ENCODE results near the gene TCAP.

Gene TCAP

GRCh38 chr17:39695089-39695474 is 29.9 kb downstream of the TCAP start:
- TF ChIP-seq REST (IDR thresholded peaks at IDR 0.05; ENCODE audit: low read depth), result no peak
- TF ChIP-seq EGR1 (IDR thresholded peaks at IDR 0.05), result no peak
- TF ChIP-seq TEAD4 (IDR thresholded peaks at IDR 0.05), result no peak

- TF ChIP-seq MAX (IDR thresholded peaks at IDR 0.05) (no peak), TCF12 (IDR thresholded peaks at IDR 0.05; ENCODE audit: low read depth) (no peak), TAF1 (IDR thresholded peaks at IDR 0.05; ENCODE audit: low read depth) (no peak), CEBPB (IDR thresholded peaks at IDR 0.05) (no peak), USF1 (IDR thresholded peaks at IDR 0.05) (no peak), FOXM1 (IDR thresholded peaks at IDR 0.05; ENCODE audit: borderline replicate concordance, low read depth) (no peak), ZBTB7A (IDR thresholded peaks at IDR 0.05; ENCODE audit: low read depth) (no peak), EGR1 (IDR thresholded peaks at IDR 0.05) (no peak), TEAD4 (IDR thresholded peaks at IDR 0.05) (no peak), RAD21 (IDR thresholded peaks at IDR 0.05; ENCODE audit: low read depth) (no peak), CREB1 (IDR thresholded peaks at IDR 0.05; ENCODE audit: low read depth) (no peak)
These were observed 31.6 kb downstream of the TCAP start for GRCh38 chr17:39696731-39697130.

DNA sequence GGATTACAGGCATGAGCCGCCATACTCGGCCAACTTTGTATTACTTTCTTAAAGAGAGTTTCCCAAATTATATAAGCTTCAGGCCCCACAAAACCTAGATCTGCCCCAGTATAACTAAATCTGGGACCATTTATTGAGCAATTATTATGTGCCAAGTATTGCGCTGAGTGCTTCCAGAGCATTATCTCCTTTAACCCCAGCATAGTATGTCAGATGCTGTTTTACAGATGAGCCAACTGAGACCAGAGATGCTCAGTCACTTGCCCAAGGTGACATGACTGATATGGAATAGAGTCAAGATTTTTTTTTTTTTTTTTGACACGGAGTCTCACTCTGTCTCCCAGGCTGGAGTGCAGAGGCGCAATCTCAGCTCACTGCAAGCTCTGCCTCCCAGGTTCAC is 32.8 kb downstream of the TCAP start:
- TF ChIP-seq TAF1 (IDR thresholded peaks at IDR 0.05; ENCODE audit: low read depth) (no peak), USF1 (IDR thresholded peaks at IDR 0.05) (no peak), MAX (IDR thresholded peaks at IDR 0.05) (no peak), RAD21 (IDR thresholded peaks at IDR 0.05; ENCODE audit: low read depth) (no peak), REST (IDR thresholded peaks at IDR 0.05; ENCODE audit: low read depth) (no peak), FOXM1 (IDR thresholded peaks at IDR 0.05; ENCODE audit: borderline replicate concordance, low read depth) (no peak), EP300 (IDR thresholded peaks at IDR 0.05; ENCODE audit: borderline replicate concordance) (no peak), TCF12 (IDR thresholded peaks at IDR 0.05; ENCODE audit: low read depth) (no peak), CREB1 (IDR thresholded peaks at IDR 0.05; ENCODE audit: low read depth) (no peak), EGR1 (IDR thresholded peaks at IDR 0.05) (no peak), YY1 (IDR thresholded peaks at IDR 0.05; ENCODE audit: low read depth) (no peak), ZBTB7A (IDR thresholded peaks at IDR 0.05; ENCODE audit: low read depth) (no peak), NFIC (IDR thresholded peaks at IDR 0.05) (no peak), TEAD4 (IDR thresholded peaks at IDR 0.05) (no peak), CEBPB (IDR thresholded peaks at IDR 0.05) (no peak)

- TF ChIP-seq USF1 (IDR thresholded peaks at IDR 0.05) (no peak), TAF1 (IDR thresholded peaks at IDR 0.05; ENCODE audit: low read depth) (peak; percentile 62), MAX (IDR thresholded peaks at IDR 0.05) (peak; percentile 51), EP300 (IDR thresholded peaks at IDR 0.05; ENCODE audit: borderline replicate concordance) (peak; percentile 35; the same call in 1 of the 2 replicates), RAD21 (IDR thresholded peaks at IDR 0.05; ENCODE audit: low read depth) (no peak), YY1 (IDR thresholded peaks at IDR 0.05; ENCODE audit: low read depth) (no peak), TCF12 (IDR thresholded peaks at IDR 0.05; ENCODE audit: low read depth) (peak; percentile 41; the same call in 1 of the 2 replicates), CREB1 (IDR thresholded peaks at IDR 0.05; ENCODE audit: low read depth) (no peak; the same call in 1 of the 2 replicates), REST (IDR thresholded peaks at IDR 0.05; ENCODE audit: low read depth) (no peak), CEBPB (IDR thresholded peaks at IDR 0.05) (no peak), FOXM1 (IDR thresholded peaks at IDR 0.05; ENCODE audit: borderline replicate concordance, low read depth) (no peak), NFIC (IDR thresholded peaks at IDR 0.05) (no peak), TEAD4 (IDR thresholded peaks at IDR 0.05) (peak; percentile 95), ZBTB7A (IDR thresholded peaks at IDR 0.05; ENCODE audit: low read depth) (no peak), EGR1 (IDR thresholded peaks at IDR 0.05) (peak; percentile 53)
These were observed 34.6 kb downstream of the TCAP start, which contains the start of gene ERBB2 for GRCh38 chr17:39699818-39700147. ERBB2 (plus strand) TSS chr17:39700064; CDS start chr17:39700239, 175 bp downstream.
